GM19467 (cell line): ENCODE measurements around the gene METTL3.
A peak's percentile ranks its signal among the peaks of the same experiment; 100 is the strongest.

Source experiments
- ATAC-seq: cut with Tn5 transposase; IDR thresholded peaks from one replicate; pipeline ENCODE4 v1.9.1; 2021; ENCODE audit warnings: mild to moderate bottlenecking, moderate library complexity; ENCODE audit not compliant: unreplicated experiment

Gene METTL3

GRCh38 chr14:21527318-21527679 is 16.2 kb upstream of the METTL3 start:
- ATAC-seq, result no peak

- no peak for ATAC-seq
Observed at GRCh38 chr14:21526672-21527317, 15.7 kb upstream of the METTL3 start.

GRCh38 chr14:21525962-21526671 is 15.0 kb upstream of the METTL3 start, which contains the start of gene SALL2:
Gene SALL2 (minus strand): TSS chr14:21526346. CDS start chr14:21526127, 219 bp downstream.
- no peak for ATAC-seq

- no peak for ATAC-seq
Observed at GRCh38 chr14:21525571-21525961, 14.4 kb upstream of the METTL3 start.

GRCh38 chr14:21524575-21525490 is 13.7 kb upstream of the METTL3 start:
- ATAC-seq, result no peak

- no peak for ATAC-seq
Observed at GRCh38 chr14:21523203-21523602, 12.1 kb upstream of the METTL3 start.

GRCh38 chr14:21521501-21521900 is 10.4 kb upstream of the METTL3 start:
- no peak for ATAC-seq

- no peak for ATAC-seq
Observed at GRCh38 chr14:21520767-21521166, 9.6 kb upstream of the METTL3 start.

GRCh38 chr14:21518725-21519124 is 7.6 kb upstream of the METTL3 start:
- ATAC-seq, result no peak

GRCh38 chr14:21514341-21514740 is 3.2 kb upstream of the METTL3 start:
- ATAC-seq, result no peak

GRCh38 chr14:21509432-21510143 is 1.6 kb downstream of the METTL3 start:
- ATAC-seq, result no peak

- ATAC-seq, result no peak
Observed at GRCh38 chr14:21506557-21506956, 4.6 kb downstream of the METTL3 start.

- peak; percentile 72 for ATAC-seq
Observed at GRCh38 chr14:21505012-21505553, 6.1 kb downstream of the METTL3 start.

GRCh38 chr14:21503376-21503775 is 7.8 kb downstream of the METTL3 start:
- ATAC-seq, result no peak

GRCh38 chr14:21501568-21501967 is 9.6 kb downstream of the METTL3 start:
- ATAC-seq, result no peak

- no peak for ATAC-seq
Observed at GRCh38 chr14:21498540-21499526, 12.3 kb downstream of the METTL3 start.

- no peak for ATAC-seq
Observed at GRCh38 chr14:21496453-21496852, 14.7 kb downstream of the METTL3 start.

GRCh38 chr14:21494902-21495762 is 16.0 kb downstream of the METTL3 start:
- no peak for ATAC-seq
